ENCODE measurements around the gene LARP4B. TPM values are rescaled to one million over a fixed set of nuclear protein-coding genes. Genes with fewer than 3 reads are reported as not detected.

The LARP4B gene
- total and polyA plus RNA-seq, 4 donors, result 5.5 to 20.4 (median 12.1) TPM

- TF ChIP-seq REST (IDR thresholded peaks at IDR 0.05), result no peak
- no peak for TF ChIP-seq RAD21 (IDR thresholded peaks at IDR 0.05)
- TF ChIP-seq NR2F2 (IDR thresholded peaks at IDR 0.05), result no peak
- no peak for TF ChIP-seq MAX (IDR thresholded peaks at IDR 0.05)
- no peak for TF ChIP-seq CTCF (IDR thresholded peaks at IDR 0.05; ENCODE audit: low read depth, low read length, missing input control)
- TF ChIP-seq FOXA2 (IDR thresholded peaks at IDR 0.05), result no peak
Observed at GRCh38 chr10:816958-817357, 114.5 kb downstream of the LARP4B start (continued).

GRCh38 chr10:816091-816477, 115.4 kb downstream of the LARP4B start:
- H3K27ac ChIP-seq (ENCODE audit: low read depth in 1 of 2, low read length in 2 of 2), result no peak overlapping the region
- no peak overlapping the region for H3K9ac ChIP-seq (ENCODE audit: low read depth in 1 of 2, low read length in 2 of 2)
- TF ChIP-seq YY1 (IDR thresholded peaks at IDR 0.05), result no peak
- TF ChIP-seq FOXA2 (IDR thresholded peaks at IDR 0.05), result no peak
- TF ChIP-seq FOXA1 (IDR thresholded peaks at IDR 0.05), result no peak
- TF ChIP-seq HNF4A (conservative IDR thresholded peaks at IDR 0.05), result no peak
- no peak for TF ChIP-seq REST (IDR thresholded peaks at IDR 0.05)
- H3K36me3 ChIP-seq (ENCODE audit: control insufficient read depth in 4 of 4, insufficient read depth in 3 of 4, low read depth in 1 of 4, low read length in 3 of 4), result peaks cover 22 to 81% (median 57%) of the 10 kb centered on the region in 4 donors
- H3K4me3 ChIP-seq (ENCODE audit: low read depth in 1 of 3, low read length in 3 of 3), result no peak overlapping the region
- DNase-seq (ENCODE audit: low spot score), result no peak
- no peaks in the 10 kb centered on the region for H3K27me3 ChIP-seq (ENCODE audit: control insufficient read depth in 4 of 4, insufficient read depth in 4 of 4, low read length in 3 of 4)
- H3K4me1 ChIP-seq (ENCODE audit: control insufficient read depth in 4 of 4, insufficient read depth in 4 of 4, low read length in 3 of 4), result no peaks in the 10 kb centered on the region
- no peaks in the 10 kb centered on the region for H3K9me3 ChIP-seq (ENCODE audit: control insufficient read depth in 4 of 4, low read length in 3 of 4)
- 96% methylated on average over 6 of the region's 6 CpGs for WGBS

GRCh38 chr10:815338-816090, 116.0 kb downstream of the LARP4B start:
- H3K4me1 ChIP-seq (ENCODE audit: control insufficient read depth in 4 of 4, insufficient read depth in 4 of 4, low read length in 3 of 4), result no peaks in the 10 kb centered on the region
- H3K36me3 ChIP-seq (ENCODE audit: control insufficient read depth in 4 of 4, insufficient read depth in 3 of 4, low read depth in 1 of 4, low read length in 3 of 4), result peaks cover 22 to 76% (median 59%) of the 10 kb centered on the region in 4 donors
- no peak for DNase-seq (ENCODE audit: low spot score)
- H3K4me3 ChIP-seq (ENCODE audit: low read depth in 1 of 3, low read length in 3 of 3), result no peak overlapping the region
- H3K9me3 ChIP-seq (ENCODE audit: control insufficient read depth in 4 of 4, low read length in 3 of 4), result no peaks in the 10 kb centered on the region
- H3K27ac ChIP-seq (ENCODE audit: low read depth in 1 of 2, low read length in 2 of 2), result no peak overlapping the region
- no peaks in the 10 kb centered on the region for H3K27me3 ChIP-seq (ENCODE audit: control insufficient read depth in 4 of 4, insufficient read depth in 4 of 4, low read length in 3 of 4)
- WGBS, result 97% methylated on average over 19 of the region's 19 CpGs
- no peak overlapping the region for H3K9ac ChIP-seq (ENCODE audit: low read depth in 1 of 2, low read length in 2 of 2)
- TF ChIP-seq HNF4G (IDR thresholded peaks at IDR 0.05) (no peak), GABPA (IDR thresholded peaks at IDR 0.05 in 1 of 2, conservative IDR thresholded peaks at IDR 0.05 in 1 of 2) (no peak), RXRA (IDR thresholded peaks at IDR 0.05) (no peak), JUND (IDR thresholded peaks at IDR 0.05) (no peak), YY1 (IDR thresholded peaks at IDR 0.05) (no peak), REST (IDR thresholded peaks at IDR 0.05) (no peak), NR2F2 (IDR thresholded peaks at IDR 0.05) (no peak), ZBTB33 (IDR thresholded peaks at IDR 0.05) (no peak)
